Measurements from ENCODE around the gene MAP3K2.

GRCh38 chr2:127256381-127256780 lies 131.4 kb downstream of the MAP3K2 start:
- TF ChIP-seq SP1 (IDR thresholded peaks at IDR 0.05) (no peak), TARDBP (IDR thresholded peaks at IDR 0.05) (no peak), ARNT (IDR thresholded peaks at IDR 0.05) (no peak), BHLHE40 (IDR thresholded peaks at IDR 0.05; ENCODE audit: borderline replicate concordance) (no peak), LEF1 (IDR thresholded peaks at IDR 0.05; ENCODE audit: borderline replicate concordance) (no peak), NFRKB (IDR thresholded peaks at IDR 0.05) (no peak), HDGF (IDR thresholded peaks at IDR 0.05; ENCODE audit: borderline replicate concordance) (no peak)

Data from HEK293T (cell line).